Hematopoietic multipotent progenitor cell treated with erythropoietin and hydrocortisone succinate and interleukin-3 and kit ligand, for 17 days (in vitro differentiated cells): Measurements from ENCODE around the gene TK2.
"Not testable (repeated sequence)": the region's sequence is repeated elsewhere in the genome, so short reads cannot be mapped to it uniquely, and the experiment has no call there.

Experiments
- DNase-seq: peaks from one replicate; pipeline ENCODE4 v3.0.0-alpha.2; 2015; ENCODE audit warnings: low spot score

The TK2 gene

GRCh38 chr16:66466636-66467035 is 83.3 kb downstream of the TK2 start:
- not testable (repeated sequence) for DNase-seq

- DNase-seq = not testable (repeated sequence)
Measured at GRCh38 chr16:66465946-66466345, 84.0 kb downstream of the TK2 start.

- DNase-seq = no peak
Measured at GRCh38 chr16:66462912-66463311, 87.0 kb downstream of the TK2 start.

GRCh38 chr16:66460703-66461102 is 89.2 kb downstream of the TK2 start:
- DNase-seq = no peak

GRCh38 chr16:66459878-66460277 is 90.0 kb downstream of the TK2 start:
- DNase-seq = no peak

- no peak for DNase-seq
Measured at GRCh38 chr16:66458853-66459252, 91.1 kb downstream of the TK2 start.

- DNase-seq = no peak
Measured at GRCh38 chr16:66458292-66458691, 91.6 kb downstream of the TK2 start.
